ENCODE data around the gene MTFMT. TPM values are rescaled to one million over a fixed set of nuclear protein-coding genes. Genes with fewer than 3 reads are reported as not detected.
A peak's percentile ranks its signal among the peaks of the same experiment; 100 is the strongest.

The MTFMT gene
- total RNA-seq, 4 donors from 2014 or later: 9.8 to 40.5 (median 31.0) TPM

DNA sequence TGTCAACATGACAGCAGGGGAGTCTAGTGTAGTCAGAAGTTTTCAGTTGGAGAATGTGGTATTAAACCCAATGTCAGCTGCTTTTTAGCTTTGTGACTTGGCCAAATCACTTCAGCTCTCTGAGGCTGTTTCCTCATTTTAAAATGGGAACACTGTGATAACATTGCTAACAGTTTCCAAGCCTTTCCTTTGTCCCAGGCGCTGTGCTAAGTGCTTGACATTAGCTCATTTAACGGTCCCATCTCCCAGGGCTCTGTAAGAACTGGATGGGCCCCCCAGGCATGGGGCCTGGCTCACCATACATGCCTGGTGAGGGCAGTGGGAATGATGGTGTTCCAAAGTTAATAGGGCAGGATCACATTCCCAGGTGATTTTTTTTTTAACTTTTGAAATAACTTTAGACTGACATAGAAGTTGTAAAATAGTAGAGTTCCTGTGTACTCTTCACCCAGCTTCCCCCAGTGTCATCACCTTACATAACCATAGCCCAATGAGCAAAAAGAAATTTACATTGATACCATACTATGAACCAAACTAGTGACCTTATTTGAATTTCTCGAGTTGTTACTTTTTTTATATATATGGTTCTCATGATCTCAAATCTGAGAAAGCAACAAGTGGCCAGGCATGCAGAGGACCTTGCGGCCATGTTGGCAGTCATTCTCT is 30.6 kb upstream of the MTFMT start:
- Histone ChIP-seq H3K4me3 (no peak overlapping the region), H3K27me3 (no peaks in the 10 kb centered on the region), H3K36me3 (no peaks in the 10 kb centered on the region), H3K27ac (peak overlapping the region in 3 of 4 donors; percentile 11 to 86 (median 61)), H3K9me3 (no peaks in the 10 kb centered on the region), H3K4me1 (peaks cover under 1 to 36% (median 5%) of the 10 kb centered on the region in 4 donors)
- 75 to 83% methylated on average over 1 to 4 of the region's 4 CpGs for WGBS, 2 donors (ENCODE audit: low coverage in 1 of 2)
- no peak for DNase-seq
- intact Hi-C loops (cut with DNase I; ENCODE audit: low total_unique reads): no loop called here
- in situ Hi-C loops (cut with MboI; ENCODE audit: low pct_ligation_motif_present in 1 of 4, low pct_unique_long_range_greater_than_20kb in 1 of 4, low sequenced_read_pairs in 3 of 4): no loop called here
- TF ChIP-seq EP300 (IDR thresholded peaks at IDR 0.05; ENCODE audit: low read depth): no peak
- TF ChIP-seq POLR2AphosphoS5 (IDR thresholded peaks at IDR 0.05): no peak
- TF ChIP-seq, protein P1, sequence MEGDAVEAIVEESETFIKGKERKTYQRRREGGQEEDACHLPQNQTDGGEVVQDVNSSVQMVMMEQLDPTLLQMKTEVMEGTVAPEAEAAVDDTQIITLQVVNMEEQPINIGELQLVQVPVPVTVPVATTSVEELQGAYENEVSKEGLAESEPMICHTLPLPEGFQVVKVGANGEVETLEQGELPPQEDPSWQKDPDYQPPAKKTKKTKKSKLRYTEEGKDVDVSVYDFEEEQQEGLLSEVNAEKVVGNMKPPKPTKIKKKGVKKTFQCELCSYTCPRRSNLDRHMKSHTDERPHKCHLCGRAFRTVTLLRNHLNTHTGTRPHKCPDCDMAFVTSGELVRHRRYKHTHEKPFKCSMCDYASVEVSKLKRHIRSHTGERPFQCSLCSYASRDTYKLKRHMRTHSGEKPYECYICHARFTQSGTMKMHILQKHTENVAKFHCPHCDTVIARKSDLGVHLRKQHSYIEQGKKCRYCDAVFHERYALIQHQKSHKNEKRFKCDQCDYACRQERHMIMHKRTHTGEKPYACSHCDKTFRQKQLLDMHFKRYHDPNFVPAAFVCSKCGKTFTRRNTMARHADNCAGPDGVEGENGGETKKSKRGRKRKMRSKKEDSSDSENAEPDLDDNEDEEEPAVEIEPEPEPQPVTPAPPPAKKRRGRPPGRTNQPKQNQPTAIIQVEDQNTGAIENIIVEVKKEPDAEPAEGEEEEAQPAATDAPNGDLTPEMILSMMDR (IDR thresholded peaks at IDR 0.05): no peak
- no peak for TF ChIP-seq POLR2A (IDR thresholded peaks at IDR 0.05)

DNA sequence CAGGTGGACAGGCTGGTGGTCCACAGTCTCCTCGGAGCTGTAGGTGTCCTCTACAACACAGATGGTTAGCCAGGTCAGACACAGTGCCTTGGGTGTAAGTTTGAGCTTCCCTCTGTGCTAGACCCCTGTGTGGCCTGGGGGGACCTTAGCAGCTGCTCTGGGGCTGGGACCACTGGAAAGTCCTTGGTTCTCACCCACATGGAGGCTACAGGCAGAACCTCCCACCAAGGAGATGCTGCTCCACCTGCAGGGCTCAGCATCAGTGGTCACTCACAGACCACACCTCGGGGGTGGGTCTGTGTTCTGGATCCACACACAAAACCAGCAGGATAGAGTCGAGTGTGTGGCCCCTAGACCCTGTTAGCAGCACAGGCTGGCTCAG is 29.9 kb upstream of the MTFMT start:
- TF ChIP-seq, protein P1 (IDR thresholded peaks at IDR 0.05): no peak
- TF ChIP-seq POLR2AphosphoS5 (IDR thresholded peaks at IDR 0.05) (no peak), EP300 (IDR thresholded peaks at IDR 0.05; ENCODE audit: low read depth) (no peak), POLR2A (IDR thresholded peaks at IDR 0.05) (no peak)
- H3K27me3 ChIP-seq: no peaks in the 10 kb centered on the region
- peak overlapping the region in 3 of 4 donors; percentile 11 to 86 (median 61) for H3K27ac ChIP-seq
- intact Hi-C loops (cut with DNase I; ENCODE audit: low total_unique reads) (no loop called here), in situ Hi-C loops (cut with MboI; ENCODE audit: low pct_ligation_motif_present in 1 of 4, low pct_unique_long_range_greater_than_20kb in 1 of 4, low sequenced_read_pairs in 3 of 4) (no loop called here)
- DNase-seq: no peak
- H3K4me3 ChIP-seq: no peak overlapping the region
- 72% methylated on average over 3 of the region's 3 CpGs; no CpG with 5 or more reads in 1 of the 2 donors for WGBS, 2 donors (ENCODE audit: low coverage in 1 of 2)
- H3K36me3 ChIP-seq: no peaks in the 10 kb centered on the region
- H3K9me3 ChIP-seq: no peaks in the 10 kb centered on the region
- H3K4me1 ChIP-seq: peaks cover 7 to 44% (median 12%) of the 10 kb centered on the region in 4 donors

DNA sequence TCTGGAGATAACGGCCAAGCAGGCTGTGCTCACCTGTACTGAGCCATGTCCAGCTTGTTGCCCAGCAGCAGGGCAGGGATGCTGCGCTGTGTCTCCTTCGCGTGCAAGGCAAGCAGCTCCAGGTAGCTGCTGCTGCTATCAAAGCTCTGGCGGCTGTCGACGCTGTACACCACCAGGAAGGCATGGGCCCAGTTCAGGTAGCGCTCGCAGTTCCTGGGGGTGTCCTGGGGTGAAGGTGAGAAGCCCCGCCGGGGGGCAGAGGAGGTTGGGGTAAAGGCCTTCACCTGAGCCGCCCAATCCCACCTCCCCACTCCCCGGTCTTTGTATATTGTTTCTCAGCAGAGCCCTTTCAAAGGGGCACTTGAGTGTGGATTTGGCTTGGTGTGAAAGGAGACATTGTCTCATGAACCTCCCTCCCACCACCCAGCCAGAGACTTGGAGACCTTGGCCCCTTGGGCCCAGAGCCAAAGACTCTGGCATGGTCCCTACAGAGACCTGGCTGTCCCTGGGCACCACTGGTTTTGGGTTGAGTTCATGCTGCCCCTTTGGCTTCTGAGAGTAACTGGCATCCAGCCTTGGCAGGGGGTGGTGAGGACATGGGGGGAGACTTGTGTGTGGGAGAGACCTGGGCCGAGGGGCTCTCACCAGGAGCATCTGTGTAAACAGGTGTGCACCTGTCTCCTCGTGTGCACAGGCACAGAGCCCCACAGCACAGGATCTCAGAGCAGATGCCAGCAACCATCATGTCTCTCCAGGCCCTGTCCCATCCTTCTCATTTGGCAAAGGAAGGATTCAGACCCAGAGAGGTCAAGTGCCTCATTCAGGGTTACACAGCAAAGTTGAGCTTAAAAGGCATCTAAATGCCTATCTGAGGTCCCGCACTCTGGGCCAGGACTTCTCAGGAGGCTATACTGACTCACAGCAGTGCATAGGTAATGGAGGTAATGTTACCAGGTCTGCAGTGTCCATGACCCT is 29.2 kb upstream of the MTFMT start:
- no peak overlapping the region for H3K4me3 ChIP-seq
- H3K9me3 ChIP-seq: no peaks in the 10 kb centered on the region
- H3K27me3 ChIP-seq: no peaks in the 10 kb centered on the region
- 90% methylated on average over 16 of the region's 16 CpGs; no CpG with 5 or more reads in 1 of the 2 donors for WGBS, 2 donors (ENCODE audit: low coverage in 1 of 2)
- H3K27ac ChIP-seq: peak overlapping the region in 1 of 4 donors; percentile 61
- TF ChIP-seq EP300 (IDR thresholded peaks at IDR 0.05; ENCODE audit: low read depth): no peak
- no peak for TF ChIP-seq POLR2AphosphoS5 (IDR thresholded peaks at IDR 0.05)
- TF ChIP-seq POLR2A (IDR thresholded peaks at IDR 0.05): no peak
- TF ChIP-seq, protein P1 (IDR thresholded peaks at IDR 0.05): no peak
- in situ Hi-C loops (cut with MboI; ENCODE audit: low pct_ligation_motif_present in 1 of 4, low pct_unique_long_range_greater_than_20kb in 1 of 4, low sequenced_read_pairs in 3 of 4) (no loop called here), intact Hi-C loops (cut with DNase I; ENCODE audit: low total_unique reads) (no loop called here)
- H3K4me1 ChIP-seq: peaks cover 7 to 49% (median 13%) of the 10 kb centered on the region in 4 donors
- H3K36me3 ChIP-seq: no peaks in the 10 kb centered on the region
- DNase-seq: no peak

DNA sequence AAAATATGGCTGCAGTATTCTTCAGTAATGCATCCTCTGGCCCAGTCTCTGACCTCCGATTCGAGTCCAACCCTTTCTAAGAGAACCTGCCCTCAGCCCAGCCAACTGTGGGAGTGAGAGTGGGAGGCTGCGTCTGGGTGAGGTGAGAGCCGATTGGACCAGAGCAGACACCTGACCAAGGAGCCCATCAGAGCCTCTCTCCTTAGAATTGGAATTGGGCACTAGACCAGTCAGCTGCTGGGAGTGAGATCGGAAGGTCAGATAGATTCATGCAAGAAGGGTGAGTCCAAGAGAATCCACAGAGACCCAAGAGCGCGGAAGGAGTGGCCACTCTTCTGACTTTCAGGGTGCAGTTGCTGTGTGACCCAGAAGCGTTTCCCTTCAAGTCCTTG is 28.1 kb upstream of the MTFMT start:
- peaks cover 7 to 37% (median 13%) of the 10 kb centered on the region in 4 donors for H3K4me1 ChIP-seq

More for the DNA sequence above, 28.1 kb upstream of the MTFMT start:
- H3K27ac ChIP-seq: peak overlapping the region in 2 of 4 donors; percentile 15 to 33
- no peak for DNase-seq
- no peaks in the 10 kb centered on the region for H3K36me3 ChIP-seq
- intact Hi-C loops (cut with DNase I; ENCODE audit: low total_unique reads): no loop called here
- in situ Hi-C loops (cut with MboI; ENCODE audit: low pct_ligation_motif_present in 1 of 4, low pct_unique_long_range_greater_than_20kb in 1 of 4, low sequenced_read_pairs in 3 of 4): no loop called here
- WGBS, 2 donors (ENCODE audit: low coverage in 1 of 2): 88% methylated on average over 8 of the region's 8 CpGs; no CpG with 5 or more reads in 1 of the 2 donors
- H3K4me3 ChIP-seq: no peak overlapping the region
- H3K9me3 ChIP-seq: no peaks in the 10 kb centered on the region
- H3K27me3 ChIP-seq: no peaks in the 10 kb centered on the region
- TF ChIP-seq, protein P1 (IDR thresholded peaks at IDR 0.05): no peak
